Loucy (cell line): Measurements from ENCODE around the gene PTPA.

Source experiments
- CTCF ChIP-seq: fragments of 200-600 bp; sonication (generic); conservative IDR thresholded peaks from 2 replicates; pipeline ENCODE4 v1.5.1; 2014; ENCODE audit warnings: mild to moderate bottlenecking, antibody characterized with exemption, low read length
- EZH2phosphoT487 ChIP-seq: fragments of 200-600 bp; IDR thresholded peaks from 2 replicates; pipeline ENCODE4 v1.6.1; 2018; ENCODE audit warnings: antibody characterized with exemption, mild to moderate bottlenecking, moderate library complexity, borderline replicate concordance

- TF ChIP-seq CTCF (no peak), EZH2phosphoT487 (no peak)
Observed at GRCh38 chr9:129191234-129191633, 80.0 kb downstream of the PTPA start.
